Measurements from ENCODE around the gene IQSEC1. TPM values are rescaled to one million over a fixed set of nuclear protein-coding genes. Genes with fewer than 3 reads are reported as not detected.

The IQSEC1 gene
- polyA plus RNA-seq, 3 donors = 17.7 to 61.7 (median 30.3) TPM

DNA sequence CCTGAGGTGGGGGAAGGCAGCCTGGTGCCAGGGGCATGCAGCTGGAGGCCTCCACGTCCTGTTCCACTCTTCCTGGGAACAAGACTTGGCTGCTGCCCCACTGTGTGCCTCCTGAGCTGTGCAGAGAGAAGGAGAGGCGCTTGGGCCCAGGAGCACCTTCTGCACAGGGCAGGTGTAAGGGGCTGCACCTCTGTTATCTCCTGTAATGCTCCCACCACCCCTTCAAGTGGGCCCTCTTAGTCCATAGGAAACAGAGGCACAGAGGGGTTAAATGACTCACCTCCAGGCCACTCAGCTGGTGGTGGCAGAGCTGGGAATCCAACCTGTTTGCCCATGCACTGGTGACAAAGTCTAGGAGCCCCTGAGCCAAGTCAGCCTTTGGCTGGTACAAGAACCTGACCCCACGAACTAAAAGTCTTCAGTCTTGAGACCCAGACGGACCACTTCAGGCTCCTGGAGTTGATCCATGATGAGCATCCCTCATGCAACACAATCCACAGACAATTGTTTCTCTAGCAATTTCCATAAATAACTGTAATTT is 93.2 kb downstream of the IQSEC1 start:
- intact Hi-C loops (cut with micrococcal nuclease) = no loop called here
- H3K79me2 ChIP-seq (ENCODE audit: insufficient read depth, low read length) = peaks cover 87% of the 10 kb centered on the region
- peaks cover 100% of the 10 kb centered on the region for H4K20me1 ChIP-seq (ENCODE audit: insufficient read depth, low read length)
- H3K9ac ChIP-seq (ENCODE audit: insufficient read depth, low read length, poor library complexity, severe bottlenecking) = no peak overlapping the region
- Mint-ChIP-seq H3K4me1 (peaks cover 20% of the 10 kb centered on the region), H3K27ac (no peak overlapping the region), H3K9me3 (no peaks in the 10 kb centered on the region), H3K27me3 (ENCODE audit: low read depth in 3 of 3) (peaks cover 0 to 2% (median 0%) of the 10 kb centered on the region in 3 donors), H3K4me3 (no peak overlapping the region), H3K36me3 (peaks cover 76 to 87% of the 10 kb centered on the region in 2 donors)
- no peak overlapping the region for H3K4me3 ChIP-seq (replicated peaks in 1 of 3; ENCODE audit: low read depth in 2 of 3, low read length in 3 of 3)
- DNase-seq = no peak
- WGBS (ENCODE audit: insufficient coverage) = 84% methylated on average over 2 of the region's 4 CpGs
- H3K27ac ChIP-seq (ENCODE audit: low read depth in 1 of 2, low read length in 2 of 2) = no peak overlapping the region
- no peak overlapping the region for H2AFZ ChIP-seq (ENCODE audit: insufficient read depth, low read depth, low read length, poor library complexity, severe bottlenecking)
- no peaks in the 10 kb centered on the region for H3K9me3 ChIP-seq (replicated peaks in 1 of 2; ENCODE audit: control insufficient read depth in 1 of 2, insufficient read depth in 1 of 2, low read length in 2 of 2)
- H3K27me3 ChIP-seq (ENCODE audit: control insufficient read depth in 2 of 2, insufficient read depth in 2 of 2, low read length in 2 of 2) = no peaks in the 10 kb centered on the region
- TF ChIP-seq, protein P1, sequence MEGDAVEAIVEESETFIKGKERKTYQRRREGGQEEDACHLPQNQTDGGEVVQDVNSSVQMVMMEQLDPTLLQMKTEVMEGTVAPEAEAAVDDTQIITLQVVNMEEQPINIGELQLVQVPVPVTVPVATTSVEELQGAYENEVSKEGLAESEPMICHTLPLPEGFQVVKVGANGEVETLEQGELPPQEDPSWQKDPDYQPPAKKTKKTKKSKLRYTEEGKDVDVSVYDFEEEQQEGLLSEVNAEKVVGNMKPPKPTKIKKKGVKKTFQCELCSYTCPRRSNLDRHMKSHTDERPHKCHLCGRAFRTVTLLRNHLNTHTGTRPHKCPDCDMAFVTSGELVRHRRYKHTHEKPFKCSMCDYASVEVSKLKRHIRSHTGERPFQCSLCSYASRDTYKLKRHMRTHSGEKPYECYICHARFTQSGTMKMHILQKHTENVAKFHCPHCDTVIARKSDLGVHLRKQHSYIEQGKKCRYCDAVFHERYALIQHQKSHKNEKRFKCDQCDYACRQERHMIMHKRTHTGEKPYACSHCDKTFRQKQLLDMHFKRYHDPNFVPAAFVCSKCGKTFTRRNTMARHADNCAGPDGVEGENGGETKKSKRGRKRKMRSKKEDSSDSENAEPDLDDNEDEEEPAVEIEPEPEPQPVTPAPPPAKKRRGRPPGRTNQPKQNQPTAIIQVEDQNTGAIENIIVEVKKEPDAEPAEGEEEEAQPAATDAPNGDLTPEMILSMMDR (IDR thresholded peaks at IDR 0.05) = no peak
- no peaks in the 10 kb centered on the region for H3K4me1 ChIP-seq (ENCODE audit: control insufficient read depth in 1 of 2, insufficient read depth in 2 of 2, low read length in 2 of 2)
- no peak overlapping the region for H3K4me2 ChIP-seq (replicated peaks; ENCODE audit: extremely low read depth, low read length, poor library complexity, severe bottlenecking)
- peaks cover 35 to 95% of the 10 kb centered on the region in 2 donors for H3K36me3 ChIP-seq (replicated peaks in 1 of 2; ENCODE audit: control insufficient read depth in 1 of 2, insufficient read depth in 2 of 2, low read length in 2 of 2)

DNA sequence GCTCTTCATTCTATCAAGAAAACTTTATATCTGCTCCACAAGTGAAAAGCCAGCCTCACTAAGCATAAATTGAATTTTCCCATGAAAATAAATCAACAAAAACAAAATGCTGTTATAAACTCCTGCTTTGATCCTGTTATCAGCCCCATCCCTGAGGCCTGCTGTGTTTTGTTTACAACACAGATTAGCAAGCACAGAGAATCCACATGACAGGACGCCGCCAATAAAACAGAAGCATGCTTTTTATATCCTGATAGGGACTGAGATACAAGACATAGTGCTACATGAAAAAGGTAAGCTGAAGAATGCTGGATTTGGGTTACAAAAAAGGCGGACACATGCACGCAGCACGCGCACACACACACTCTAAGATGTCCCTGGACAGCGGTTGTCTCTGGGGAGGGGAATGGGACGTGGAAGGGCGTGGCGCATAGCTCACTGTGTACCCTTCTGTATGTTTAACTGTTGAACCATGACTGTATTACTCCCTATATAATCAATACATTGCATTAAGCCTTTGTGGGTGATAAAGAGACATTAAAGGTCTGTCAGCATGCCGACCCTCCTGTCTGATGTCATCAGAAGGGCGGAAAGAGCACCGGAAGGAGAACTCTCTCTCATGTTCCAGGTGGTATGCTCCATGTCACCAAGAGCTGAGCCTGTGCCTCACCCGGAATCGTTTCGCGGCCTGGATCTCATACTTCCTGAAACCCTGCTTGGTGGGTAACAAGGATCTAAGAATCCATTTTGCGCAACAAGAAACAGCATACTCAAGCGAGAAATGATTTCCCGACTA is 93.9 kb downstream of the IQSEC1 start:
- Histone ChIP-seq H3K4me2 (replicated peaks; ENCODE audit: extremely low read depth, low read length, poor library complexity, severe bottlenecking) (no peak overlapping the region), H4K20me1 (ENCODE audit: insufficient read depth, low read length) (peaks cover 100% of the 10 kb centered on the region), H3K4me1 (ENCODE audit: control insufficient read depth in 1 of 2, insufficient read depth in 2 of 2, low read length in 2 of 2) (no peaks in the 10 kb centered on the region), H3K9ac (ENCODE audit: insufficient read depth, low read length, poor library complexity, severe bottlenecking) (no peak overlapping the region), H3K27ac (ENCODE audit: low read depth in 1 of 2, low read length in 2 of 2) (no peak overlapping the region), H3K9me3 (replicated peaks in 1 of 2; ENCODE audit: control insufficient read depth in 1 of 2, insufficient read depth in 1 of 2, low read length in 2 of 2) (no peaks in the 10 kb centered on the region), H3K4me3 (replicated peaks in 1 of 3; ENCODE audit: low read depth in 2 of 3, low read length in 3 of 3) (no peak overlapping the region), H3K79me2 (ENCODE audit: insufficient read depth, low read length) (peaks cover 85% of the 10 kb centered on the region), H2AFZ (ENCODE audit: insufficient read depth, low read depth, low read length, poor library complexity, severe bottlenecking) (no peak overlapping the region), H3K36me3 (replicated peaks in 1 of 2; ENCODE audit: control insufficient read depth in 1 of 2, insufficient read depth in 2 of 2, low read length in 2 of 2) (peaks cover 38 to 100% of the 10 kb centered on the region in 2 donors), H3K27me3 (ENCODE audit: control insufficient read depth in 2 of 2, insufficient read depth in 2 of 2, low read length in 2 of 2) (no peaks in the 10 kb centered on the region)
- Mint-ChIP-seq H3K27me3 (ENCODE audit: low read depth in 3 of 3) (peaks cover 0 to 3% (median 2%) of the 10 kb centered on the region in 3 donors), H3K27ac (no peak overlapping the region), H3K36me3 (peaks cover 78 to 92% of the 10 kb centered on the region in 2 donors), H3K4me1 (peaks cover 23% of the 10 kb centered on the region), H3K4me3 (no peak overlapping the region), H3K9me3 (no peaks in the 10 kb centered on the region)
- intact Hi-C loops (cut with micrococcal nuclease) = no loop called here
- DNase-seq = no peak
- TF ChIP-seq, protein P1 (IDR thresholded peaks at IDR 0.05) = no peak
- WGBS (ENCODE audit: insufficient coverage) = 86% methylated on average over 10 of the region's 20 CpGs
